Sigmoid colon (tissue), 4 donors: ENCODE measurements around the gene JAKMIP1.

Source experiments
- POLR2A ChIP-seq, 2 donors: fragments of 450-650 bp; IDR thresholded peaks; one replicate each; pipeline ENCODE4 v1.6.1; 2016; ENCODE audit warnings: antibody characterized with exemption in 2 of 2, mild to moderate bottlenecking in 2 of 2, moderate library complexity in 2 of 2
- POLR2AphosphoS5 ChIP-seq, 4 donors: sonication (generic); formaldehyde crosslinking; IDR thresholded peaks; one replicate each; pipeline ENCODE4 v1.6.1; 2017; ENCODE audit warnings: antibody characterized with exemption in 4 of 4
- TF ChIP-seq, protein P1 (sequence below), 4 experiments: fragments of 450-650 bp in 3 of 4; fragments of 200-600 bp in 1 of 4; IDR thresholded peaks; one replicate each; pipeline ENCODE4 v1.5.1; 2016 to 2019; ENCODE audit warnings: antibody characterized with exemption in 4 of 4, mild to moderate bottlenecking in 3 of 4, moderate library complexity in 2 of 4

GRCh38 chr4:6227412-6228157, 27.2 kb upstream of the JAKMIP1 start:
- TF ChIP-seq, protein P1, sequence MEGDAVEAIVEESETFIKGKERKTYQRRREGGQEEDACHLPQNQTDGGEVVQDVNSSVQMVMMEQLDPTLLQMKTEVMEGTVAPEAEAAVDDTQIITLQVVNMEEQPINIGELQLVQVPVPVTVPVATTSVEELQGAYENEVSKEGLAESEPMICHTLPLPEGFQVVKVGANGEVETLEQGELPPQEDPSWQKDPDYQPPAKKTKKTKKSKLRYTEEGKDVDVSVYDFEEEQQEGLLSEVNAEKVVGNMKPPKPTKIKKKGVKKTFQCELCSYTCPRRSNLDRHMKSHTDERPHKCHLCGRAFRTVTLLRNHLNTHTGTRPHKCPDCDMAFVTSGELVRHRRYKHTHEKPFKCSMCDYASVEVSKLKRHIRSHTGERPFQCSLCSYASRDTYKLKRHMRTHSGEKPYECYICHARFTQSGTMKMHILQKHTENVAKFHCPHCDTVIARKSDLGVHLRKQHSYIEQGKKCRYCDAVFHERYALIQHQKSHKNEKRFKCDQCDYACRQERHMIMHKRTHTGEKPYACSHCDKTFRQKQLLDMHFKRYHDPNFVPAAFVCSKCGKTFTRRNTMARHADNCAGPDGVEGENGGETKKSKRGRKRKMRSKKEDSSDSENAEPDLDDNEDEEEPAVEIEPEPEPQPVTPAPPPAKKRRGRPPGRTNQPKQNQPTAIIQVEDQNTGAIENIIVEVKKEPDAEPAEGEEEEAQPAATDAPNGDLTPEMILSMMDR (IDR thresholded peaks at IDR 0.05) = no peak
- no peak for TF ChIP-seq POLR2A (IDR thresholded peaks at IDR 0.05)
- TF ChIP-seq POLR2AphosphoS5 (IDR thresholded peaks at IDR 0.05) = no peak
